Measurements from ENCODE around the gene OTUD4.

- TF ChIP-seq CTCF (conservative IDR thresholded peaks at IDR 0.05; ENCODE audit: low read depth, low read length) = no peak
- TF ChIP-seq EZH2 (IDR thresholded peaks at IDR 0.05; ENCODE audit: borderline replicate concordance, low read depth, low read length, poor library complexity, severe bottlenecking) = no peak
Measured at GRCh38 chr4:145182222-145182621, 1.8 kb upstream of the OTUD4 start.
